Measurements from ENCODE around the gene FNDC3B. TPM values are rescaled to one million over a fixed set of nuclear protein-coding genes. Genes with fewer than 3 reads are reported as not detected.

FNDC3B gene
- total and polyA plus RNA-seq, 2 of the 8 experiments (the other 6 are each of a cell fraction or from before 2014, with no cell fraction given), result 14.1 to 44.4 TPM

GRCh38 chr3:172384836-172385235 is 345.5 kb downstream of the FNDC3B start:
- Histone ChIP-seq H3K18ac (ENCODE audit: extremely low read depth, low read length) (no peak overlapping the region), H3K36me3 (ENCODE audit: control insufficient read depth in 2 of 4, insufficient read depth in 4 of 4, low read length in 3 of 4) (peaks cover 0 to 14% (median 9%) of the 10 kb centered on the region in 4 experiments; a peak in 6 of 8 replicates), H3K79me2 (ENCODE audit: control insufficient read depth in 1 of 2, insufficient read depth in 2 of 2, low read length in 2 of 2) (no peaks in the 10 kb centered on the region), H4K8ac (ENCODE audit: extremely low read depth, insufficient read depth, low read length) (no peak overlapping the region), H4K5ac (ENCODE audit: insufficient read length, low read depth, low read length) (no peak overlapping the region), H3K27me3 (replicated peaks in 1 of 4; ENCODE audit: control insufficient read depth in 3 of 4, extremely low read depth in 1 of 4, insufficient read depth in 3 of 4, low read length in 3 of 4) (no peaks in the 10 kb centered on the region), H3K23me2 (ENCODE audit: low read depth, low read length) (no peaks in the 10 kb centered on the region), H2BK12ac (ENCODE audit: low read depth, low read length) (no peak overlapping the region), H4K91ac (replicated peaks; ENCODE audit: insufficient read length, low read length) (no peak overlapping the region), H3K9me3 (ENCODE audit: insufficient read depth in 2 of 2, low read depth in 1 of 2, low read length in 1 of 2) (peaks cover 0 to 4% of the 10 kb centered on the region in 2 experiments; a peak in 2 of 4 replicates), H3K79me1 (ENCODE audit: low read depth, low read length) (no peaks in the 10 kb centered on the region), H3K56ac (replicated peaks; ENCODE audit: insufficient read length, low read depth, low read length) (no peak overlapping the region), H3K4me3 (ENCODE audit: extremely low read depth in 1 of 4, insufficient read depth in 2 of 4, low read depth in 3 of 4, low read length in 4 of 4) (no peak overlapping the region), H2BK20ac (ENCODE audit: low read length) (no peak overlapping the region), H2AFZ (ENCODE audit: low read length) (no peak overlapping the region), H3K27ac (ENCODE audit: low read depth, low read length) (no peak overlapping the region), H3K4ac (replicated peaks; ENCODE audit: insufficient read length, low read depth, low read length) (no peak overlapping the region), H4K20me1 (replicated peaks in 1 of 2; ENCODE audit: control insufficient read depth in 1 of 2, insufficient read depth in 2 of 2, low read length in 2 of 2) (no peaks in the 10 kb centered on the region), H2BK5ac (ENCODE audit: low read depth, low read length) (no peak overlapping the region), H3K4me1 (replicated peaks in 1 of 4; ENCODE audit: control insufficient read depth in 3 of 4, insufficient read depth in 4 of 4, low read length in 3 of 4) (no peaks in the 10 kb centered on the region), H3K14ac (ENCODE audit: insufficient read length) (no peak overlapping the region), H3K9ac (replicated peaks in 1 of 4; ENCODE audit: extremely low read depth in 1 of 4, low read depth in 3 of 4, low read length in 3 of 4) (no peak overlapping the region), H2BK120ac (replicated peaks; ENCODE audit: low read depth, low read length) (no peak overlapping the region), H2AK5ac (ENCODE audit: low read depth, low read length) (no peak overlapping the region), H3K4me2 (ENCODE audit: insufficient read depth in 1 of 2, low read depth in 2 of 2, low read length in 2 of 2) (no peak overlapping the region), H3K23ac (ENCODE audit: insufficient read length) (no peak overlapping the region), H2BK15ac (ENCODE audit: low read length) (no peak overlapping the region)
- FAIRE-seq, result no peak
- POLR2A ChIA-PET (ENCODE audit: partially characterized antibody), result no interaction called here
- CTCF ChIA-PET (ENCODE audit: partially characterized antibody), result interaction anchor here (0.6 to 1.3 kb wide), 3 partner anchors 9 to 486 kb away, joined by 3 read pairs; no protein-coding TSS in a partner anchor
- no peak for DNase-seq (ENCODE audit: low read depth in 1 of 2, low spot score in 2 of 2)
- WGBS, 2 experiments (ENCODE audit: extremely low coverage in 1 of 2, insufficient coverage in 1 of 2, insufficient read length in 1 of 2, insufficient replicate concordance in 2 of 2, low coverage in 1 of 2, low lambda C conversion rate in 2 of 2, missing lambda C conversion rate in 1 of 2), result 97% methylated on average over 3 of the region's 3 CpGs; no CpG with 5 or more reads in 1 of the 2 experiments
- no peak for TF ChIP-seq CTCF (IDR thresholded peaks at IDR 0.05; ENCODE audit: control extremely low read depth in 1 of 3, insufficient read depth in 1 of 3, low read depth in 1 of 3, low read length in 3 of 3)
- TF ChIP-seq NANOG (IDR thresholded peaks at IDR 0.05; ENCODE audit: insufficient read depth, low read depth, low read length, poor library complexity, severe bottlenecking), result no peak
- no peak for TF ChIP-seq CHD2 (IDR thresholded peaks at IDR 0.05; ENCODE audit: low read length)
- no peak for TF ChIP-seq JUN (IDR thresholded peaks at IDR 0.05; ENCODE audit: low read depth, low read length)
- no peak for TF ChIP-seq MAFK (IDR thresholded peaks at IDR 0.05; ENCODE audit: low read depth, low read length)
- no peak for TF ChIP-seq CBX8 (IDR thresholded peaks at IDR 0.05; ENCODE audit: borderline replicate concordance, low read depth, low read length)
- TF ChIP-seq POU5F1 (IDR thresholded peaks at IDR 0.05; ENCODE audit: low read depth, low read length), result no peak
- TF ChIP-seq KDM5A (IDR thresholded peaks at IDR 0.05; ENCODE audit: low read length), result no peak
- TF ChIP-seq RAD21 (IDR thresholded peaks at IDR 0.05 in 1 of 2, conservative IDR thresholded peaks at IDR 0.05 in 1 of 2; ENCODE audit: low read depth in 2 of 2, low read length in 2 of 2), result no peak
- TF ChIP-seq GTF2F1 (IDR thresholded peaks at IDR 0.05; ENCODE audit: borderline replicate concordance, low read depth, low read length), result no peak
- TF ChIP-seq GABPA (IDR thresholded peaks at IDR 0.05; ENCODE audit: borderline replicate concordance, insufficient read depth, low read length), result no peak
